ENCODE results near the gene FALEC.

GRCh38 chr1:150579110-150579944, 63.8 kb downstream of the FALEC start, which contains the start of gene MCL1:
- TF ChIP-seq CTCF (IDR thresholded peaks at IDR 0.05) (no peak), POLR2A (IDR thresholded peaks at IDR 0.05) (peak in 1 of 2 donors; percentile 94)

Data from lower leg skin (tissue), 3 donors.